ENCODE results near the gene WDR38. TPM values are rescaled to one million over a fixed set of nuclear protein-coding genes. Genes with fewer than 3 reads are reported as not detected.

The WDR38 gene
- total and polyA plus RNA-seq, 2 of the 13 experiments (the other 11 are each of a cell fraction or from before 2014, with no cell fraction given), result not detected

DNA sequence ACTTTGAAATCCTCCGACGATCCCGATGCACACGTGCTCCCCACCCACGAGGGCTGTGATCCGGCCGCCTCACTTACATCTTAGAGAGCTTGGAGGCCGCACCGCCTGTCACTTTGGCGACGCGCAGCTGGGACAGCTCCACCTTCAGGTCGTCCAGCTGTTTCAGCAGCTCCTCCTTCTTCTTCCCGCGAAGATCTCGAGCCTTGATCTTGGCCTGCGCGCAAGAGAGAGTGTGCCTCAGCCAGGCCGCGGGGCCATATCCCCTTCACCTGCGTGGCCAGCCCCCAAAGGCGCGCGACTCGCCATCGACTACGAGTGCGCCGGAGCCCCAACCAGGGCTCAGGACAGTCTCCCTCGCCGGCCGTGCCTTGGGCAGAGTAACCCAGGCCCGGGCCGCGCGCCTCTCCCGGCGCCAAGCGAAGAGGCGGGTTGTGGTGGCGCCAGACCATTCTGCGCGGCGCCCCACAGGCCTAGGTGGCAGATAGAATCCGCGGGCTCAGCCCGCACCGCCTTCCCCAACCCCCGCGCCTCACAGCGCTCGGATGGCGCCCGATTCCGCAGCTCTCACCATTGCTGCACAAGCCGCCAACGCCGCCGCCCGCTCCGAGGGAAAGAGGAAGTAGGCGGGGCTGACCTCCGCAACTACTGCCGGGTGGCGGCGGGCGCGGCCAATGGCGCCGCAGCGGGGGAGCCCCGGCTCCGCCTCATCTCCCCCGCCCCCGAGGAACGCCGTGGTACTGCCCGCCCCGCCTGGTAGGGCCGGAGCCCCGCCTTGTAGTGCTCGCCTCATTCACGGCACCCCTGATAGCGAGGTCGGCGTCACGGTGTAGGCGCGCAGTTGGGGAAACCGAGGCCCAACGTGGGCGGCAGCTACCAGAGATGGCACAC is 8.3 kb downstream of the WDR38 start, which contains the start of the genes ARPC5L and RPL35 (continued):
- TF ChIP-seq ZNF670 (CRISPR knock-in tag; IDR thresholded peaks at IDR 0.05; ENCODE audit: borderline replicate concordance), result no peak; the same call in none of the 2 replicates
- TF ChIP-seq ZNF382 (CRISPR knock-in tag; IDR thresholded peaks at IDR 0.05; ENCODE audit: borderline replicate concordance), result no peak
- TF ChIP-seq, protein P1, sequence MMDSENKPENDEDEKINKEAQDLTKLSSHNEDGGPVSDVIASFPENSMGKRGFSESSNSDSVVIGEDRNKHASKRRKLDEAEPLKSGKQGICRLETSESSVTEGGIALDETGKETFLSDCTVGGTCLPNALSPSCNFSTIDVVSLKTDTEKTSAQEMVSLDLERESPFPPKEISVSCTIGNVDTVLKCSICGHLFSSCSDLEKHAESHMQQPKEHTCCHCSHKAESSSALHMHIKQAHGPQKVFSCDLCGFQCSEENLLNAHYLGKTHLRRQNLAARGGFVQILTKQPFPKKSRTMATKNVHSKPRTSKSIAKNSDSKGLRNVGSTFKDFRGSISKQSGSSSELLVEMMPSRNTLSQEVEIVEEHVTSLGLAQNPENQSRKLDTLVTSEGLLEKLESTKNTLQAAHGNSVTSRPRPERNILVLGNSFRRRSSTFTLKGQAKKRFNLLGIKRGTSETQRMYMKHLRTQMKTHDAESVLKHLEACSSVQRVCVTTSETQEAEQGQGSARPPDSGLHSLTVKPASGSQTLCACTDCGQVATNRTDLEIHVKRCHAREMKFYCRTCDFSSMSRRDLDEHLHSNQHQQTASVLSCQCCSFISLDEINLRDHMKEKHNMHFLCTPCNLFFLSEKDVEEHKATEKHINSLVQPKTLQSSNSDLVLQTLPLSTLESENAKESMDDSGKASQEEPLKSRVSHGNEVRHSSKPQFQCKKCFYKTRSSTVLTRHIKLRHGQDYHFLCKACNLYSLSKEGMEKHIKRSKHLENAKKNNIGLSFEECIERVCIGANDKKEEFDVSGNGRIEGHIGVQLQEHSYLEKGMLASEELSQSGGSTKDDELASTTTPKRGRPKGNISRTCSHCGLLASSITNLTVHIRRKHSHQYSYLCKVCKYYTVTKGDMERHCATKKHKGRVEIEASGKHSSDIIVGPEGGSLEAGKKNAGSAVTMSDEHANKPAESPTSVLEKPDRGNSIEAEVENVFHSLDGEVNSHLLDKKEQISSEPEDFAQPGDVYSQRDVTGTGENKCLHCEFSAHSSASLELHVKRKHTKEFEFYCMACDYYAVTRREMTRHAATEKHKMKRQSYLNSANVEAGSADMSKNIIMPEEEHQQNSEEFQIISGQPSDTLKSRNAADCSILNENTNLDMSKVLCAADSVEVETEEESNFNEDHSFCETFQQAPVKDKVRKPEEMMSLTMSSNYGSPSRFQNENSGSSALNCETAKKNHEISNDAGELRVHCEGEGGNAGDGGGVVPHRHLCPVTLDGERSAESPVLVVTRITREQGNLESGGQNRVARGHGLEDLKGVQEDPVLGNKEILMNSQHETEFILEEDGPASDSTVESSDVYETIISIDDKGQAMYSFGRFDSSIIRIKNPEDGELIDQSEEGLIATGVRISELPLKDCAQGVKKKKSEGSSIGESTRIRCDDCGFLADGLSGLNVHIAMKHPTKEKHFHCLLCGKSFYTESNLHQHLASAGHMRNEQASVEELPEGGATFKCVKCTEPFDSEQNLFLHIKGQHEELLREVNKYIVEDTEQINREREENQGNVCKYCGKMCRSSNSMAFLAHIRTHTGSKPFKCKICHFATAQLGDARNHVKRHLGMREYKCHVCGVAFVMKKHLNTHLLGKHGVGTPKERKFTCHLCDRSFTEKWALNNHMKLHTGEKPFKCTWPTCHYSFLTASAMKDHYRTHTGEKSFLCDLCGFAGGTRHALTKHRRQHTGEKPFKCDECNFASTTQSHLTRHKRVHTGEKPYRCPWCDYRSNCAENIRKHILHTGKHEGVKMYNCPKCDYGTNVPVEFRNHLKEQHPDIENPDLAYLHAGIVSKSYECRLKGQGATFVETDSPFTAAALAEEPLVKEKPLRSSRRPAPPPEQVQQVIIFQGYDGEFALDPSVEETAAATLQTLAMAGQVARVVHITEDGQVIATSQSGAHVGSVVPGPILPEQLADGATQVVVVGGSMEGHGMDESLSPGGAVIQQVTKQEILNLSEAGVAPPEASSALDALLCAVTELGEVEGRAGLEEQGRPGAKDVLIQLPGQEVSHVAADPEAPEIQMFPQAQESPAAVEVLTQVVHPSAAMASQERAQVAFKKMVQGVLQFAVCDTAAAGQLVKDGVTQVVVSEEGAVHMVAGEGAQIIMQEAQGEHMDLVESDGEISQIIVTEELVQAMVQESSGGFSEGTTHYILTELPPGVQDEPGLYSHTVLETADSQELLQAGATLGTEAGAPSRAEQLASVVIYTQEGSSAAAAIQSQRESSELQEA (CRISPR knock-in tag; IDR thresholded peaks at IDR 0.05; ENCODE audit: not compliant biosample characterization), result no peak
- no peak for TF ChIP-seq ZNF615 (CRISPR knock-in tag; IDR thresholded peaks at IDR 0.05; ENCODE audit: borderline replicate concordance)
- TF ChIP-seq, protein P2, sequence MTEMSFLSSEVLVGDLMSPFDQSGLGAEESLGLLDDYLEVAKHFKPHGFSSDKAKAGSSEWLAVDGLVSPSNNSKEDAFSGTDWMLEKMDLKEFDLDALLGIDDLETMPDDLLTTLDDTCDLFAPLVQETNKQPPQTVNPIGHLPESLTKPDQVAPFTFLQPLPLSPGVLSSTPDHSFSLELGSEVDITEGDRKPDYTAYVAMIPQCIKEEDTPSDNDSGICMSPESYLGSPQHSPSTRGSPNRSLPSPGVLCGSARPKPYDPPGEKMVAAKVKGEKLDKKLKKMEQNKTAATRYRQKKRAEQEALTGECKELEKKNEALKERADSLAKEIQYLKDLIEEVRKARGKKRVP (CRISPR knock-in tag; IDR thresholded peaks at IDR 0.05), result no peak; a peak in 2 of 4 replicates
- peak; percentile 44; the same call in 1 of the 2 replicates for TF ChIP-seq CBFB (CRISPR knock-in tag; IDR thresholded peaks at IDR 0.05)
- 0 out of 2 replicates have a peak, but pooled peaks have one; percentile 25 for TF ChIP-seq ZKSCAN8 (CRISPR knock-in tag; IDR thresholded peaks at IDR 0.05; ENCODE audit: borderline replicate concordance)
- peak; percentile 8; the same call in 1 of the 2 replicates for TF ChIP-seq RFXAP (CRISPR knock-in tag; IDR thresholded peaks at IDR 0.05; ENCODE audit: borderline replicate concordance)
- no peak for TF ChIP-seq ZNF207 (IDR thresholded peaks at IDR 0.05; ENCODE audit: borderline replicate concordance)
- TF ChIP-seq ZNF850 (CRISPR knock-in tag; conservative IDR thresholded peaks at IDR 0.05), result no peak
- TF ChIP-seq DMAP1 (CRISPR knock-in tag; IDR thresholded peaks at IDR 0.05), result peak; percentile 92
- TF ChIP-seq SKI (IDR thresholded peaks at IDR 0.05; ENCODE audit: partially characterized antibody), result no peak
- peak; percentile 76 for TF ChIP-seq ZFP82 (CRISPR knock-in tag; IDR thresholded peaks at IDR 0.05; ENCODE audit: borderline replicate concordance)
- no peak for TF ChIP-seq NCOA2 (CRISPR knock-in tag; IDR thresholded peaks at IDR 0.05)
- TF ChIP-seq, protein P3, sequence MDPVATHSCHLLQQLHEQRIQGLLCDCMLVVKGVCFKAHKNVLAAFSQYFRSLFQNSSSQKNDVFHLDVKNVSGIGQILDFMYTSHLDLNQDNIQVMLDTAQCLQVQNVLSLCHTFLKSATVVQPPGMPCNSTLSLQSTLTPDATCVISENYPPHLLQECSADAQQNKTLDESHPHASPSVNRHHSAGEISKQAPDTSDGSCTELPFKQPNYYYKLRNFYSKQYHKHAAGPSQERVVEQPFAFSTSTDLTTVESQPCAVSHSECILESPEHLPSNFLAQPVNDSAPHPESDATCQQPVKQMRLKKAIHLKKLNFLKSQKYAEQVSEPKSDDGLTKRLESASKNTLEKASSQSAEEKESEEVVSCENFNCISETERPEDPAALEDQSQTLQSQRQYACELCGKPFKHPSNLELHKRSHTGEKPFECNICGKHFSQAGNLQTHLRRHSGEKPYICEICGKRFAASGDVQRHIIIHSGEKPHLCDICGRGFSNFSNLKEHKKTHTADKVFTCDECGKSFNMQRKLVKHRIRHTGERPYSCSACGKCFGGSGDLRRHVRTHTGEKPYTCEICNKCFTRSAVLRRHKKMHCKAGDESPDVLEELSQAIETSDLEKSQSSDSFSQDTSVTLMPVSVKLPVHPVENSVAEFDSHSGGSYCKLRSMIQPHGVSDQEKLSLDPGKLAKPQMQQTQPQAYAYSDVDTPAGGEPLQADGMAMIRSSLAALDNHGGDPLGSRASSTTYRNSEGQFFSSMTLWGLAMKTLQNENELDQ (CRISPR knock-in tag; IDR thresholded peaks at IDR 0.05; ENCODE audit: borderline replicate concordance), result no peak
- TF ChIP-seq MLLT10 (CRISPR knock-in tag; IDR thresholded peaks at IDR 0.05), result no peak
- TF ChIP-seq TSC22D2 (CRISPR knock-in tag; IDR thresholded peaks at IDR 0.05; ENCODE audit: borderline replicate concordance), result no peak
- TF ChIP-seq ZNF121 (CRISPR knock-in tag; IDR thresholded peaks at IDR 0.05), result no peak
